Activated B cell treated with CpG ODN at 0.5 μM for 24 hours (primary cell): ENCODE data around the gene OTOL1. TPM values are rescaled to one million over a fixed set of nuclear protein-coding genes. Genes with fewer than 3 reads are reported as not detected.
"Not testable (repeated sequence)": the region's sequence is repeated elsewhere in the genome, so short reads cannot be mapped to it uniquely, and the experiment has no call there.

ENCODE experiments used
- ATAC-seq: fragments of 200-7000 bp; cut with Tn5 transposase; one replicate; pipeline ENCODE4 v1.10.0; 2021; ENCODE audit warnings: low read depth, mild to moderate bottlenecking, moderate library complexity
- CTCF ChIA-PET: fragments of 350-600 bp; sonication (Branson Sonifier 250); formaldehyde crosslinking; loops from one replicate; lab custom pipeline; 2021; ENCODE audit warnings: antibody characterized with exemption; lab: Charles Lee
- POLR2A ChIA-PET: fragments of 350-600 bp; sonication (Branson Sonifier 250); formaldehyde crosslinking; loops from one replicate; lab custom pipeline; 2021; ENCODE audit warnings: antibody characterized with exemption; lab: Charles Lee
- DNase-seq: peaks from one replicate; pipeline ENCODE4 v3.0.0; 2022
- H3K27ac Mint-ChIP-seq: one replicate; pipeline ENCODE4 v1.8.0; 2020; ENCODE audit warnings: mixed read lengths
- H3K27me3 Mint-ChIP-seq: one replicate; pipeline ENCODE4 v1.8.0; 2021; ENCODE audit warnings: mixed read lengths
- H3K36me3 Mint-ChIP-seq: one replicate; pipeline ENCODE4 v1.8.0; 2021; ENCODE audit warnings: low read depth, mixed read lengths
- H3K4me1 Mint-ChIP-seq: one replicate; pipeline ENCODE4 v1.8.0; 2021; ENCODE audit warnings: mixed read lengths
- H3K4me3 Mint-ChIP-seq: one replicate; pipeline ENCODE4 v1.8.0; 2020; ENCODE audit warnings: mild to moderate bottlenecking, mixed read lengths
- H3K9me3 Mint-ChIP-seq: one replicate; pipeline ENCODE4 v1.8.0; 2020; ENCODE audit warnings: mixed read lengths
- intact Hi-C: fragments of 100-400 bp; cut with micrococcal nuclease; formaldehyde crosslinking; loops from one replicate; pipeline ENCODE4 v1.15.1; 2024
- total RNA-seq: library from RNA; stranded (reverse); gene quantifications from 2 replicates; pipeline ENCODE4 v1.2.3, GENCODE V29; 2022
- TF ChIP-seq, protein P1 (sequence below): fragments of 200-600 bp; IDR thresholded peaks from one replicate; pipeline ENCODE4 v1.8.0; 2022; ENCODE audit warnings: antibody characterized with exemption, mild to moderate bottlenecking

OTOL1 gene
- total RNA-seq, 1 donor from 2014 or later, result not detected

GRCh38 chr3:161475905-161476304, 20.7 kb upstream of the OTOL1 start:
- no peaks in the 10 kb centered on the region for H3K36me3 Mint-ChIP-seq
- intact Hi-C loops, result no loop called here
- no peak overlapping the region for H3K27ac Mint-ChIP-seq
- DNase-seq (no peak), ATAC-seq (no peak)
- H3K4me3 Mint-ChIP-seq, result no peak overlapping the region
- H3K27me3 Mint-ChIP-seq, result peaks cover 2% of the 10 kb centered on the region
- ChIA-PET POLR2A (no interaction called here), CTCF (no interaction called here)
- H3K9me3 Mint-ChIP-seq, result peaks cover 2% of the 10 kb centered on the region
- TF ChIP-seq, protein P1, sequence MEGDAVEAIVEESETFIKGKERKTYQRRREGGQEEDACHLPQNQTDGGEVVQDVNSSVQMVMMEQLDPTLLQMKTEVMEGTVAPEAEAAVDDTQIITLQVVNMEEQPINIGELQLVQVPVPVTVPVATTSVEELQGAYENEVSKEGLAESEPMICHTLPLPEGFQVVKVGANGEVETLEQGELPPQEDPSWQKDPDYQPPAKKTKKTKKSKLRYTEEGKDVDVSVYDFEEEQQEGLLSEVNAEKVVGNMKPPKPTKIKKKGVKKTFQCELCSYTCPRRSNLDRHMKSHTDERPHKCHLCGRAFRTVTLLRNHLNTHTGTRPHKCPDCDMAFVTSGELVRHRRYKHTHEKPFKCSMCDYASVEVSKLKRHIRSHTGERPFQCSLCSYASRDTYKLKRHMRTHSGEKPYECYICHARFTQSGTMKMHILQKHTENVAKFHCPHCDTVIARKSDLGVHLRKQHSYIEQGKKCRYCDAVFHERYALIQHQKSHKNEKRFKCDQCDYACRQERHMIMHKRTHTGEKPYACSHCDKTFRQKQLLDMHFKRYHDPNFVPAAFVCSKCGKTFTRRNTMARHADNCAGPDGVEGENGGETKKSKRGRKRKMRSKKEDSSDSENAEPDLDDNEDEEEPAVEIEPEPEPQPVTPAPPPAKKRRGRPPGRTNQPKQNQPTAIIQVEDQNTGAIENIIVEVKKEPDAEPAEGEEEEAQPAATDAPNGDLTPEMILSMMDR, result no peak
- no peaks in the 10 kb centered on the region for H3K4me1 Mint-ChIP-seq

GRCh38 chr3:161484226-161484625, 12.4 kb upstream of the OTOL1 start:
- Mint-ChIP-seq H3K36me3 (no peaks in the 10 kb centered on the region), H3K4me1 (no peaks in the 10 kb centered on the region), H3K27ac (no peak overlapping the region), H3K9me3 (no peaks in the 10 kb centered on the region), H3K4me3 (no peak overlapping the region), H3K27me3 (peaks cover 6% of the 10 kb centered on the region)
- intact Hi-C loops, result no loop called here
- TF ChIP-seq, protein P1, result no peak
- no peak for ATAC-seq
- CTCF ChIA-PET, result no interaction called here
- POLR2A ChIA-PET, result no interaction called here
- no peak for DNase-seq

GRCh38 chr3:161488284-161488683, 8.3 kb upstream of the OTOL1 start:
- H3K4me3 Mint-ChIP-seq, H3K4me1 Mint-ChIP-seq, H3K27ac Mint-ChIP-seq, intact Hi-C loops, H3K36me3 Mint-ChIP-seq, CTCF ChIA-PET, DNase-seq, POLR2A ChIA-PET, H3K9me3 Mint-ChIP-seq, H3K27me3 Mint-ChIP-seq, ATAC-seq: not testable (repeated sequence)

- Mint-ChIP-seq H3K9me3 (no peaks in the 10 kb centered on the region), H3K4me3 (no peak overlapping the region), H3K4me1 (no peaks in the 10 kb centered on the region), H3K27ac (no peak overlapping the region), H3K36me3 (no peaks in the 10 kb centered on the region), H3K27me3 (no peaks in the 10 kb centered on the region)
- ATAC-seq (peak; percentile 37), DNase-seq (no peak)
- TF ChIP-seq, protein P1, result no peak
- ChIA-PET CTCF (no interaction called here), POLR2A (no interaction called here)
- intact Hi-C loops, result no loop called here
Observed at GRCh38 chr3:161489395-161489794, 7.2 kb upstream of the OTOL1 start.

GRCh38 chr3:161490845-161491244, 5.8 kb upstream of the OTOL1 start:
- H3K4me3 Mint-ChIP-seq, POLR2A ChIA-PET, intact Hi-C loops, ATAC-seq, H3K27me3 Mint-ChIP-seq, CTCF ChIA-PET, H3K4me1 Mint-ChIP-seq, H3K27ac Mint-ChIP-seq, H3K9me3 Mint-ChIP-seq, H3K36me3 Mint-ChIP-seq, DNase-seq: not testable (repeated sequence)

DNA sequence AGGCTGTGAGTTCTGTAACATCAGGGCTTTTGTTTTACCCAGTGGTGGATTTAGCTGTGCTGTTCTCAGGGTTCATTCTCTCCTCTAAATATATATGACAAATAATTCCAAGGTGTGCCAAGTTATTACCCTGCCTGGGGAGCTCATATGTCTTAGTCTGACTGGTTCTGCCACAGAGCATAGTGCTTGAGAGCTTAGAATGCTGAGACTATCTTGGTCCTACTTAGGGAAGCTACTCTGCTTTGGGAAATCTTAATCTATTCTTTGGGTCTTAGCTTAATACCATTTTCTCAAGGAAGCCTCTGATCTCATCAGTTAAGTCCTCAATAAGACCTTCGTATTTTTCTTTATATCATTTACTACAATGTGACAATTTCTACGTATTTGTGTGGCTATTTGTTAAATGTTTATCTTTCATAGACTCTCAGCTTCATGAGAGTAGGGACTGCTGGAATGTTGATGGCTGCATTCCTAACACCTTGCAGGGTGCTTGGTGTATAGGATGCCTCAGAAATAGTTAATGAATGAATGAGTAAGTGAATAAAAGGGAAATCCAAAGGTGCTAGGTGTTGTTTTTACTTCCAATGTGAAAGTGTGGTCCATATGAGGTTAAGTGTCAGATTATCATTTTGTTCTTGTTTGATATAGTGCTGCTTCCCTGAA, 1.8 kb downstream of the OTOL1 start:
- ATAC-seq (no peak), DNase-seq (no peak)
- ChIA-PET CTCF (no interaction called here), POLR2A (no interaction called here)
- TF ChIP-seq, protein P1, result no peak
- H3K4me3 Mint-ChIP-seq, result no peak overlapping the region
- H3K4me1 Mint-ChIP-seq, result no peaks in the 10 kb centered on the region
- no peaks in the 10 kb centered on the region for H3K27me3 Mint-ChIP-seq
- peaks cover 6% of the 10 kb centered on the region for H3K9me3 Mint-ChIP-seq
- no peak overlapping the region for H3K27ac Mint-ChIP-seq
- H3K36me3 Mint-ChIP-seq, result no peaks in the 10 kb centered on the region
- intact Hi-C loops, result no loop called here
